VCaP (cell line): Measurements from ENCODE around the gene HTR5A.

Experiments used
- H3K27ac ChIP-seq: fragments of 450-650 bp; 2 replicates; pipeline ENCODE4 v1.5.1; 2017
- TF ChIP-seq, protein P1 (sequence below): fragments of 450-650 bp; conservative IDR thresholded peaks from 2 replicates; pipeline ENCODE4 v1.5.1; 2017; ENCODE audit warnings: mild to moderate bottlenecking, moderate library complexity

HTR5A gene

DNA sequence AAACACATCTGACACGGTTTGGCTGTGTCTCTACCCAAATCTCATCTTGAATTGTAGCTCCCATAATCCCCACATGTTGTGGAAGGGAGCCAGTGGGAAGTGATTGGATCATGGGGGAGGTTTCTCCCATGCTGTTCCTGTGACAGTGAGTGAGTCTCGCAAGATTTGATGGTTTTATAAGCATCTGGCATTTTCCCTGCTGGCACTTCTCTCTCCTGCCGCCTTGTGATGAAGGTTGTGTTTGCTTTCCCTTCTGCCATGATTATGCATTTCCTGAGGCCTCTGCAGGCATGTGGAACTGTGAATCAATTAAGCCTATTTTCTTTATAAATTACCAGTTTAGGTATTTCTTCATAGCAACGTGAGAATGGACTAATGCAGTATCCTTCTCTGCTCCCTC is 5.9 kb upstream of the HTR5A start:
- TF ChIP-seq, protein P1, sequence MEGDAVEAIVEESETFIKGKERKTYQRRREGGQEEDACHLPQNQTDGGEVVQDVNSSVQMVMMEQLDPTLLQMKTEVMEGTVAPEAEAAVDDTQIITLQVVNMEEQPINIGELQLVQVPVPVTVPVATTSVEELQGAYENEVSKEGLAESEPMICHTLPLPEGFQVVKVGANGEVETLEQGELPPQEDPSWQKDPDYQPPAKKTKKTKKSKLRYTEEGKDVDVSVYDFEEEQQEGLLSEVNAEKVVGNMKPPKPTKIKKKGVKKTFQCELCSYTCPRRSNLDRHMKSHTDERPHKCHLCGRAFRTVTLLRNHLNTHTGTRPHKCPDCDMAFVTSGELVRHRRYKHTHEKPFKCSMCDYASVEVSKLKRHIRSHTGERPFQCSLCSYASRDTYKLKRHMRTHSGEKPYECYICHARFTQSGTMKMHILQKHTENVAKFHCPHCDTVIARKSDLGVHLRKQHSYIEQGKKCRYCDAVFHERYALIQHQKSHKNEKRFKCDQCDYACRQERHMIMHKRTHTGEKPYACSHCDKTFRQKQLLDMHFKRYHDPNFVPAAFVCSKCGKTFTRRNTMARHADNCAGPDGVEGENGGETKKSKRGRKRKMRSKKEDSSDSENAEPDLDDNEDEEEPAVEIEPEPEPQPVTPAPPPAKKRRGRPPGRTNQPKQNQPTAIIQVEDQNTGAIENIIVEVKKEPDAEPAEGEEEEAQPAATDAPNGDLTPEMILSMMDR: no peak

GRCh38 chr7:155066417-155066950 is 3.6 kb upstream of the HTR5A start:
- H3K27ac ChIP-seq: no peak overlapping the region
- TF ChIP-seq, protein P1: no peak

More for the DNA sequence above, 5.9 kb upstream of the HTR5A start:
- H3K27ac ChIP-seq: no peak overlapping the region

GRCh38 chr7:155071121-155071651 is 1.1 kb downstream of the HTR5A start:
- H3K27ac ChIP-seq: no peak overlapping the region
- TF ChIP-seq, protein P1: no peak

- no peak overlapping the region for H3K27ac ChIP-seq
- TF ChIP-seq, protein P1: no peak
Measured at GRCh38 chr7:155071916-155072571, 1.9 kb downstream of the HTR5A start.

DNA sequence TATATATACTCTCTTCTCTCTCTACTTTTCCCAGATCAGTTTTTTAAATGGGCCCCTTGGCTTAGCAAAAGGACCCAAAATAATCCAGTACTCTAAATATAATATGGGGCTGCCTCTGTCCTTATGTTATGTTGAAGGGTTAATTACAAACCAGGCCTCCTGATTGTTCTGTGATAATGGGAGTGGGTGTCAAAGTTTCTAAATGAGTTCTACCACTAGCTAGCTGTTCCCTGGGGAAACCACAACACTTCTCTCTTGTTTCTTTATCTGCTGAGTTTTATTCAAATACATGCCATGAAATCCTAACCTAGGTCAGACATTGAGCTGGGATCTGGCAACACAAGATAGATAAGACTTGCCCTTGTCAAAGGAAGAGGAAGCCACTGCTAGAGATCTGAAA is 3.8 kb downstream of the HTR5A start:
- TF ChIP-seq, protein P1: no peak
- H3K27ac ChIP-seq: no peak overlapping the region

DNA sequence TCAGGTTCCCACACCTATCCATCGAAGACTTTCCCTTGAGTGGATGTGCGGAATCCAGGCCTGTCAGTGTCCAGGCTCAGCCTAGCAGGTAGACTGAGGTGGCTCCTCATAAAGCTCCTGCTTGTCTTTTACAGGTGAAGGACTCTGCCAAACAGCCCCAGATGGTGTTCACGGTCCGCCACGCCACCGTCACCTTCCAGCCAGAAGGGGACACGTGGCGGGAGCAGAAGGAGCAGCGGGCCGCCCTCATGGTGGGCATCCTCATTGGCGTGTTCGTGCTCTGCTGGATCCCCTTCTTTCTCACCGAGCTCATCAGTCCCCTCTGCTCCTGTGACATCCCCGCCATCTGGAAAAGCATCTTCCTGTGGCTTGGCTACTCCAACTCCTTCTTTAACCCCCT is 13.9 kb downstream of the HTR5A start:
- TF ChIP-seq, protein P1: no peak
- H3K27ac ChIP-seq: no peak overlapping the region

- H3K27ac ChIP-seq: no peak overlapping the region
- TF ChIP-seq, protein P1: no peak
Measured at GRCh38 chr7:155084969-155085368, 14.8 kb downstream of the HTR5A start.
